Prostate gland (tissue), 2 donors: ENCODE measurements around the gene AREG. TPM values are rescaled to one million over a fixed set of nuclear protein-coding genes. Genes with fewer than 3 reads are reported as not detected.

Experiments
- DNase-seq: peaks from one replicate; pipeline ENCODE4 v3.0.0-alpha.2; 2019; ENCODE audit warnings: low spot score
- H3K27ac ChIP-seq, 2 donors: fragments of 200-600 bp; sonication (generic); 2 replicates each; pipeline ENCODE4 v1.5.1; 2017 to 2019
- H3K27me3 ChIP-seq: fragments of 200-600 bp; sonication (generic); replicated peaks from 2 replicates; pipeline ENCODE4 v1.5.1; 2019; ENCODE audit not compliant: insufficient read depth
- H3K36me3 ChIP-seq, 2 donors: fragments of 200-600 bp; sonication (generic); 1 replicate in 1 of 2; 2 replicates in 1 of 2; pipeline versions ENCODE4 v1.5.1 to v1.8.1; 2017 to 2019
- H3K4me1 ChIP-seq: fragments of 200-600 bp; sonication (generic); replicated peaks from 2 replicates; pipeline ENCODE4 v1.5.1; 2019
- H3K4me3 ChIP-seq, 2 donors: fragments of 200-600 bp; sonication (generic); 2 replicates each; pipeline ENCODE4 v1.5.1; 2017 to 2019
- H3K9me3 ChIP-seq: fragments of 200-600 bp; sonication (generic); 2 replicates; pipeline ENCODE4 v1.5.1; 2017
- POLR2A ChIP-seq: fragments of 450-650 bp; IDR thresholded peaks from one replicate; pipeline ENCODE4 v1.6.1; 2016; ENCODE audit warnings: antibody characterized with exemption, mild to moderate bottlenecking
- POLR2AphosphoS5 ChIP-seq: sonication (generic); formaldehyde crosslinking; IDR thresholded peaks from one replicate; pipeline ENCODE4 v1.6.1; 2017; ENCODE audit warnings: antibody characterized with exemption
- WGBS: methylation state at CpG from one replicate; pipeline ENCODE4 v1.1.5; 2018; 5-methylcytosine and 5-hydroxymethylcytosine counted together
- intact Hi-C: fragments of 100-400 bp; cut with DNase I; formaldehyde crosslinking; loops from one replicate; pipeline ENCODE4 v1.14.2; 2022
- total RNA-seq, 2 donors: library from RNA; depleted of rRNA; stranded (reverse); fragments of >200 nt; gene quantifications; one replicate each; pipeline ENCODE4 v1.1.0, GENCODE V29; 2016
- TF ChIP-seq, protein P1 (sequence below), 4 experiments: fragments of 200-600 bp in 2 of 4; fragments of 450-650 bp in 2 of 4; sonication (generic) in 2 of 4; IDR thresholded peaks; 1 replicate in 3 of 4; 2 replicates in 1 of 4; pipeline ENCODE4 v1.5.1; 2016 to 2019; ENCODE audit warnings: antibody characterized with exemption in 4 of 4, mild to moderate bottlenecking in 2 of 4, moderate library complexity in 2 of 4

AREG gene
- total RNA-seq, 2 donors from 2014 or later, result 4.2 to 17.1 TPM

DNA sequence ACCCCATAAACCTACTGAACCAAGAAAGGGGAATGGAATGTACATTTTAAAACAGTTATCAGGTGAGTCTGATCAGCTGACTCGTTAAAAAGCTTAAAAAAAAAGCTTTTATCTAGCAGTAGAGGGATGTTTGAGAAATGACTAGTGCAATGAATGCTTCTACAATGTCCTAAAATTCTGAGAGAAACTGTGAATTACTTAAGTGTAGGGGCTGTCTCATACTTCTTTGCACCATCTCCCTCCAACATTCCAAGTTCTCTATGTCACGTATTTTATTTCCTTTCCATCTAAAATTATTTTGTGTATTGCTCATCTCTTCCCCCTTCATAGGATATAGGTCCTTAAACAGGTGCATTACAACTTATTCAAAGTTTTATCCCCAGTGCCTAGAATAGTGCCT lies 11.9 kb upstream of the AREG start:
- TF ChIP-seq, protein P1, sequence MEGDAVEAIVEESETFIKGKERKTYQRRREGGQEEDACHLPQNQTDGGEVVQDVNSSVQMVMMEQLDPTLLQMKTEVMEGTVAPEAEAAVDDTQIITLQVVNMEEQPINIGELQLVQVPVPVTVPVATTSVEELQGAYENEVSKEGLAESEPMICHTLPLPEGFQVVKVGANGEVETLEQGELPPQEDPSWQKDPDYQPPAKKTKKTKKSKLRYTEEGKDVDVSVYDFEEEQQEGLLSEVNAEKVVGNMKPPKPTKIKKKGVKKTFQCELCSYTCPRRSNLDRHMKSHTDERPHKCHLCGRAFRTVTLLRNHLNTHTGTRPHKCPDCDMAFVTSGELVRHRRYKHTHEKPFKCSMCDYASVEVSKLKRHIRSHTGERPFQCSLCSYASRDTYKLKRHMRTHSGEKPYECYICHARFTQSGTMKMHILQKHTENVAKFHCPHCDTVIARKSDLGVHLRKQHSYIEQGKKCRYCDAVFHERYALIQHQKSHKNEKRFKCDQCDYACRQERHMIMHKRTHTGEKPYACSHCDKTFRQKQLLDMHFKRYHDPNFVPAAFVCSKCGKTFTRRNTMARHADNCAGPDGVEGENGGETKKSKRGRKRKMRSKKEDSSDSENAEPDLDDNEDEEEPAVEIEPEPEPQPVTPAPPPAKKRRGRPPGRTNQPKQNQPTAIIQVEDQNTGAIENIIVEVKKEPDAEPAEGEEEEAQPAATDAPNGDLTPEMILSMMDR (IDR thresholded peaks at IDR 0.05), result no peak
- no peak for TF ChIP-seq POLR2AphosphoS5
- TF ChIP-seq POLR2A, result no peak
- 68% methylated on average over 2 of the region's 2 CpGs for WGBS
- H3K27me3 ChIP-seq, result no peaks in the 10 kb centered on the region
- intact Hi-C loops, result no loop called here
- H3K4me3 ChIP-seq, result no peak overlapping the region
- no peak overlapping the region for H3K27ac ChIP-seq
- H3K36me3 ChIP-seq, result no peaks in the 10 kb centered on the region
- no peaks in the 10 kb centered on the region for H3K9me3 ChIP-seq
- DNase-seq, result no peak
- no peaks in the 10 kb centered on the region for H3K4me1 ChIP-seq

DNA sequence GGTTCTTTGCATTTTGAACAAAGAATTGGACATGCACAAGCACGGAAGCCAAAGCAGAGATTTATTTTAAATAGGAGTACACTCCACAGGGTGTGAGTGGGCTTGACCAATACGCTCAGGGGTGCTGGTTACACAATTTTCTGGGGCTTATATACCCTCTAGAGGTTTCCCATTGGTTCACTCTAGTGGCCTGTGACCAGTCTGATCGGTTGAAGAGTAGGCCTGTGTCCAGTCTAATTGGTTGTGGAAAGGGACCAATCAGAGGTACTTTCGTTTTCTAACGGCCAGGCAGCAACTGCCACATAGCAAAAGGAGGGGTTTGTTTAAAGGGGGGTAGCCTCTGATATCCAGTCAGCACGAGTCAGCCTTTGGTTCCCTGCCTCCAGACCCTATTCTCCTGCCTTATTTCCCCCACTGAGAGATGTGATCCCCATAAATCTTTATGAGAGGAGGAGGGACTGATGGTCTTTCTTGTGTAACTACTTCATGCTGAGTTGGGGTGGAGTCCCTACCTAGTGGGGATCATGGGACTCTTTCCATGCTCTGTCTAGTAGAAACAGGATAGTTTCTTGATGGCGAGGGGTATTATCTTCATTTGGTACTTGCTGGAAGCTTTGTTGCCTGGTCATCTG lies 11.3 kb upstream of the AREG start:
- TF ChIP-seq POLR2AphosphoS5, result no peak
- TF ChIP-seq, protein P1 (IDR thresholded peaks at IDR 0.05), result no peak
- no peak for TF ChIP-seq POLR2A

DNA sequence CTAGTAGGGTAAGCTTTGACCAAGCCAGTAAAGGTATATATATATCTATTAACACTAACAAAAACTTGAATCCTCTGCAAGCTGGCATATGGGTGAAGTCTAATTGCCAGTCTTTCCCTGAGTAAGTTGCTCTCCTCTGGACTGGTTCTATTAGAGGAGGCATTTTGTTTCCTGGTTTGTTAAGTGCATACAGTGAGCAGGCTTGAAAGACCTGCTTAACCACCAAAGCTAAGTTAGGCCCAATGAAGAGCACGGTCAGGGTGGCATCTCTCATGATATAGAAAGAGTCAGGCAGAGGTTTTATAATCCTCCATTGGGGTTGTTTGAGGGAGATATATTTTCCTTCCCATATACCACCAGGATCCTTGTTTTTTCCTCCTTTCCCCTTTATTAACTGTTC lies 9.6 kb upstream of the AREG start:
- no peak overlapping the region for H3K27ac ChIP-seq
- H3K27me3 ChIP-seq, result no peaks in the 10 kb centered on the region
- H3K36me3 ChIP-seq, result no peaks in the 10 kb centered on the region
- intact Hi-C loops, result no loop called here
- no peak for TF ChIP-seq POLR2A
- TF ChIP-seq, protein P1 (IDR thresholded peaks at IDR 0.05), result no peak
- peak; percentile 25 for TF ChIP-seq POLR2AphosphoS5
- no peak for DNase-seq
- no peaks in the 10 kb centered on the region for H3K9me3 ChIP-seq
- H3K4me3 ChIP-seq, result no peak overlapping the region
- WGBS, result 58% methylated on average over 1 of the region's 1 CpG
- H3K4me1 ChIP-seq, result no peaks in the 10 kb centered on the region

More for the DNA sequence above, 11.3 kb upstream of the AREG start:
- Histone ChIP-seq H3K4me3 (no peak overlapping the region), H3K27me3 (no peaks in the 10 kb centered on the region), H3K27ac (no peak overlapping the region), H3K4me1 (no peaks in the 10 kb centered on the region), H3K36me3 (no peaks in the 10 kb centered on the region), H3K9me3 (no peaks in the 10 kb centered on the region)
- 90% methylated on average over 7 of the region's 7 CpGs for WGBS
- no peak for DNase-seq
- intact Hi-C loops, result no loop called here

DNA sequence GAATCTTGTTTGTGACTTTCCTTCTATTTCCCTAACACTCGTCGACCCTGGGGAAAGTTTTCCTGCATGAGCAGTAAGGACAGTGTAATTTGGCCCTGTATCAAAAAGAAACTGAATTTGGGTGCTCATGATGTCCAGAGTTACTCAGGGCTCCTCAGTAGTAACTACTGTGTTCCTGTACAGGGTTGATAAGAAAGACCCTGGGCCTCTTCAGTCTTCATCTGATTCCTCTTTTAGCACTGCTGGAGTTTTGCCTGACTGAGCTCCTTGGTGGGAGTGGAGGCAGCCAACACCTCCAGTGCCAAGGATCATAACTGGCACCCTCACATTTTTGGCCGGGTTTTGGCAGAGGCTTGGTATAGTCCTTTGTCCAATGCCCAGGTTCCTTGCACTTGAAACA lies 7.1 kb upstream of the AREG start:
- H3K27ac ChIP-seq, result no peak overlapping the region
- 80% methylated on average over 3 of the region's 3 CpGs for WGBS
- H3K9me3 ChIP-seq, result no peaks in the 10 kb centered on the region
- H3K36me3 ChIP-seq, result no peaks in the 10 kb centered on the region
- intact Hi-C loops, result no loop called here
- H3K4me1 ChIP-seq, result no peaks in the 10 kb centered on the region
- no peak for TF ChIP-seq POLR2AphosphoS5
- TF ChIP-seq, protein P1 (IDR thresholded peaks at IDR 0.05), result no peak
- TF ChIP-seq POLR2A, result no peak
- no peak overlapping the region for H3K4me3 ChIP-seq
- no peak for DNase-seq
- no peaks in the 10 kb centered on the region for H3K27me3 ChIP-seq

DNA sequence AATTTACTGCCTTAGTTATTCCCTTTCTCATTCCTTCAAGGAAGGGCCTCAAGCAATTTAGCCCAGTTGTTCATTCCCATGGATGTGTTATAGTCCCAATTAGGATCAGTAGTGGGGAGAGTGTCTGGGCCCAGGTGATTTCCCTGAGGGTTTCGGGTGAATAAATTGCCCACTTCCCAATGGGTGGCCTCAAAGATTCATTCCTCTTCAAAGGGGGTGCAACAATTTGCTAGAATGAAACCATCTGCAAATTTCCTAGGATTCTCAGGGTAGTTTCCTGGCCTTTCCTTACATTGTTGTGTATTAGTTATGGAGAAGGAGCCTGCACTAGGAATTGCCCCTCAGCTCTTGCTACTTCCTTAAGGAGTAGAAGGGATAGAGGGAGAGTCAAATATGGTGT lies 6.3 kb upstream of the AREG start:
- no peak for TF ChIP-seq POLR2A
- no peak for TF ChIP-seq POLR2AphosphoS5
- TF ChIP-seq, protein P1 (IDR thresholded peaks at IDR 0.05), result no peak
- no peak for DNase-seq
- no peaks in the 10 kb centered on the region for H3K4me1 ChIP-seq
- H3K27ac ChIP-seq, result no peak overlapping the region
- WGBS, result 95% methylated on average over 1 of the region's 1 CpG
- H3K27me3 ChIP-seq, result no peaks in the 10 kb centered on the region
- no peak overlapping the region for H3K4me3 ChIP-seq
- no peaks in the 10 kb centered on the region for H3K36me3 ChIP-seq
- intact Hi-C loops, result no loop called here
- H3K9me3 ChIP-seq, result no peaks in the 10 kb centered on the region
